ENCODE measurements around the gene TMEM31. TPM values are rescaled to one million over a fixed set of nuclear protein-coding genes. Genes with fewer than 3 reads are reported as not detected.

TMEM31 gene
- polyA plus RNA-seq, 3 donors, result not detected

DNA sequence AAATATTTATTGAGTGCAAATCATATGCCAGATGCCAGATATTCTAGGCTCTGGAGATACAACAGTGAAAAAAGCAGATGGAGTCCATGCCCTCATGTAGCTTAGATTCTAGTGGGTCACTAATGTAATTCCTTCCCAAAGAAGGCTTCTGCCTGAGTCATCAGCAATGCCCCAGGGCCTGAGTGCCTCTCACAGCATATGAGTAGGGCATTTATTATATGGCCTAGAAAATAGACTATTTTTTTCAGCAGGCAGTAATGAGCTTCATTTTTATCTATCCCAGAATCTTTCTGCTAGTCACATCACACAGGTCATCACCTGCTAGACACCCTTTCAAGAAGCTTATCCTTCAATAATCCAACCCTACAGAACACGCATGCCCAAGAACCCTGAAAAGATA is 22.3 kb downstream of the TMEM31 start:
- Mint-ChIP-seq H3K36me3 (no peaks in the 10 kb centered on the region), H3K9me3 (peaks cover 0 to under 1% (median 0%) of the 10 kb centered on the region in 7 donors), H3K4me3 (no peak overlapping the region), H3K27me3 (ENCODE audit: low read depth in 3 of 3) (peaks cover 0 to 9% (median 0%) of the 10 kb centered on the region in 3 donors), H3K27ac (no peak overlapping the region), H3K4me1 (peaks cover 31% of the 10 kb centered on the region)
- H3K27me3 ChIP-seq (ENCODE audit: control insufficient read depth in 2 of 2, insufficient read depth in 2 of 2, low read length in 2 of 2), result no peaks in the 10 kb centered on the region
- no peak overlapping the region for H3K4me2 ChIP-seq (replicated peaks; ENCODE audit: extremely low read depth, low read length, poor library complexity, severe bottlenecking)
- no peak overlapping the region for H3K9ac ChIP-seq (ENCODE audit: insufficient read depth, low read length, poor library complexity, severe bottlenecking)
- H2AFZ ChIP-seq (ENCODE audit: insufficient read depth, low read depth, low read length, poor library complexity, severe bottlenecking), result no peak overlapping the region
- TF ChIP-seq, protein P1, sequence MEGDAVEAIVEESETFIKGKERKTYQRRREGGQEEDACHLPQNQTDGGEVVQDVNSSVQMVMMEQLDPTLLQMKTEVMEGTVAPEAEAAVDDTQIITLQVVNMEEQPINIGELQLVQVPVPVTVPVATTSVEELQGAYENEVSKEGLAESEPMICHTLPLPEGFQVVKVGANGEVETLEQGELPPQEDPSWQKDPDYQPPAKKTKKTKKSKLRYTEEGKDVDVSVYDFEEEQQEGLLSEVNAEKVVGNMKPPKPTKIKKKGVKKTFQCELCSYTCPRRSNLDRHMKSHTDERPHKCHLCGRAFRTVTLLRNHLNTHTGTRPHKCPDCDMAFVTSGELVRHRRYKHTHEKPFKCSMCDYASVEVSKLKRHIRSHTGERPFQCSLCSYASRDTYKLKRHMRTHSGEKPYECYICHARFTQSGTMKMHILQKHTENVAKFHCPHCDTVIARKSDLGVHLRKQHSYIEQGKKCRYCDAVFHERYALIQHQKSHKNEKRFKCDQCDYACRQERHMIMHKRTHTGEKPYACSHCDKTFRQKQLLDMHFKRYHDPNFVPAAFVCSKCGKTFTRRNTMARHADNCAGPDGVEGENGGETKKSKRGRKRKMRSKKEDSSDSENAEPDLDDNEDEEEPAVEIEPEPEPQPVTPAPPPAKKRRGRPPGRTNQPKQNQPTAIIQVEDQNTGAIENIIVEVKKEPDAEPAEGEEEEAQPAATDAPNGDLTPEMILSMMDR (IDR thresholded peaks at IDR 0.05), result no peak
- peaks cover 32 to 33% of the 10 kb centered on the region in 2 donors for H3K4me1 ChIP-seq (ENCODE audit: control insufficient read depth in 1 of 2, insufficient read depth in 2 of 2, low read length in 2 of 2)
- no CpG with 5 or more reads among the region's 1 CpG for WGBS (ENCODE audit: insufficient coverage)
- H3K9me3 ChIP-seq (replicated peaks in 1 of 2; ENCODE audit: control insufficient read depth in 1 of 2, insufficient read depth in 1 of 2, low read length in 2 of 2), result no peaks in the 10 kb centered on the region
- DNase-seq, result no peak
- intact Hi-C loops (cut with micrococcal nuclease), result no loop called here
- H4K20me1 ChIP-seq (ENCODE audit: insufficient read depth, low read length), result no peaks in the 10 kb centered on the region
- H3K36me3 ChIP-seq (replicated peaks in 1 of 2; ENCODE audit: control insufficient read depth in 1 of 2, insufficient read depth in 2 of 2, low read length in 2 of 2), result no peaks in the 10 kb centered on the region
- no peak overlapping the region for H3K27ac ChIP-seq (ENCODE audit: low read depth in 1 of 2, low read length in 2 of 2)
- no peak overlapping the region for H3K4me3 ChIP-seq (replicated peaks in 1 of 3; ENCODE audit: low read depth in 2 of 3, low read length in 3 of 3)
- H3K79me2 ChIP-seq (ENCODE audit: insufficient read depth, low read length), result no peaks in the 10 kb centered on the region

DNA sequence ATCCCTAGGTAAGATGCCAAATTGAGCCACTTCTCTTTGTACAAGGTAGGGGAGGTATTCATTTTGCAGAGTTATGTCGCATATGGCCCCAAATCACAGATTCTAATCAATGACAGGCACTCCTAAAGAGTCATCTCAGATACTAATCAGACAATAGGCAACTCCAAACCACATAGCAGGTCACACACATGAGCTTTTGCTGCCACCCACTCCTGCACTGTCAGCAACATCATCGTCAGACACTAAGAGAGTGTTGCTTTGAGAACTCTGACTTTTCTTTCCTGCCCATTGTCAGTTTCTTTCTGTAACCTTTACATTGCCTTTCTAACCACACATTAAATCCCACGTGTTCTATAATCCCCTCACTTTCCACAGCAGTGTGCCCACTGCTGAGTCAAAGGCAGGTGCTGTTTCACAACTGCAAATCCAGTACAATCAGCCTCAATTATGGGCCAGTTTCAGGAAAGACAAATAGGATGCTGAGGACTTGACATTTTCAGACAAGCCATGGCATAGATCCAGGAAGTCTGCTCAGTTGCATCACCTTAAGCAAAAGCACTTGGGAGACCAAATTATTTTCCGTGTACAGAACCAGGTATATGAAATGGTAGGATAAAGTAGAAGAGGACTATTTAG is 23.5 kb downstream of the TMEM31 start:
- H3K9me3 ChIP-seq (replicated peaks in 1 of 2; ENCODE audit: control insufficient read depth in 1 of 2, insufficient read depth in 1 of 2, low read length in 2 of 2), result no peaks in the 10 kb centered on the region
- H3K27ac ChIP-seq (ENCODE audit: low read depth in 1 of 2, low read length in 2 of 2), result no peak overlapping the region
- H3K4me2 ChIP-seq (replicated peaks; ENCODE audit: extremely low read depth, low read length, poor library complexity, severe bottlenecking), result no peak overlapping the region
- H3K4me3 Mint-ChIP-seq, result no peak overlapping the region
- intact Hi-C loops (cut with micrococcal nuclease), result no loop called here
- WGBS (ENCODE audit: insufficient coverage), result 100% methylated on average over 1 of the region's 4 CpGs
- peaks cover 31% of the 10 kb centered on the region for H3K4me1 Mint-ChIP-seq
- no peaks in the 10 kb centered on the region for H3K79me2 ChIP-seq (ENCODE audit: insufficient read depth, low read length)
- DNase-seq, result no peak
- no peaks in the 10 kb centered on the region for H3K36me3 ChIP-seq (replicated peaks in 1 of 2; ENCODE audit: control insufficient read depth in 1 of 2, insufficient read depth in 2 of 2, low read length in 2 of 2)
- no peak overlapping the region for H2AFZ ChIP-seq (ENCODE audit: insufficient read depth, low read depth, low read length, poor library complexity, severe bottlenecking)
- no peaks in the 10 kb centered on the region for H4K20me1 ChIP-seq (ENCODE audit: insufficient read depth, low read length)
- no peak overlapping the region for H3K9ac ChIP-seq (ENCODE audit: insufficient read depth, low read length, poor library complexity, severe bottlenecking)
- H3K36me3 Mint-ChIP-seq, result no peaks in the 10 kb centered on the region
- H3K27me3 ChIP-seq (ENCODE audit: control insufficient read depth in 2 of 2, insufficient read depth in 2 of 2, low read length in 2 of 2), result no peaks in the 10 kb centered on the region
- H3K4me1 ChIP-seq (ENCODE audit: control insufficient read depth in 1 of 2, insufficient read depth in 2 of 2, low read length in 2 of 2), result peaks cover 28 to 29% of the 10 kb centered on the region in 2 donors
- no peak overlapping the region for H3K4me3 ChIP-seq (replicated peaks in 1 of 3; ENCODE audit: low read depth in 2 of 3, low read length in 3 of 3)
- no peak overlapping the region for H3K27ac Mint-ChIP-seq
- peaks cover 0 to 6% (median 1%) of the 10 kb centered on the region in 3 donors for H3K27me3 Mint-ChIP-seq (ENCODE audit: low read depth in 3 of 3)
- TF ChIP-seq, protein P1 (IDR thresholded peaks at IDR 0.05), result no peak
- H3K9me3 Mint-ChIP-seq, result peaks cover 0 to 4% (median 0%) of the 10 kb centered on the region in 7 donors

Measured in CD14-positive monocyte (primary cell).